CD4-positive, alpha-beta memory T cell (primary cell): ENCODE results near the gene ZNF534. TPM values are rescaled to one million over a fixed set of nuclear protein-coding genes. Genes with fewer than 3 reads are reported as not detected.
"Not testable (repeated sequence)": the region's sequence is repeated elsewhere in the genome, so short reads cannot be mapped to it uniquely, and the experiment has no call there.

ENCODE experiments used
- CTCF ChIA-PET: fragments of 350-600 bp; sonication (Branson Sonifier 250); formaldehyde crosslinking; loops from one replicate; lab custom pipeline; 2021; ENCODE audit warnings: inconsistent platforms; ENCODE audit not compliant: partially characterized antibody; lab: Charles Lee
- POLR2A ChIA-PET: fragments of 350-600 bp; sonication (Branson Sonifier 250); formaldehyde crosslinking; loops from one replicate; lab custom pipeline; 2021; ENCODE audit not compliant: partially characterized antibody; lab: Charles Lee
- DNase-seq, 5 donors: peaks; one replicate each; pipeline versions ENCODE4 v3.0.0 to v3.0.0-alpha.2; 2020 to 2022; ENCODE audit warnings: mixed read lengths in 1 of 5
- H3K27ac ChIP-seq: one replicate; pipeline ENCODE4 v1.7.0; 2013; ENCODE audit warnings: low read depth, low read length
- H3K27me3 ChIP-seq: 2 replicates; pipeline ENCODE4 v1.7.0; 2013; ENCODE audit warnings: mild to moderate bottlenecking, low read length, moderate library complexity; ENCODE audit not compliant: insufficient read depth
- H3K36me3 ChIP-seq: 2 replicates; pipeline ENCODE4 v1.7.0; 2013; ENCODE audit warnings: mild to moderate bottlenecking, low read length, moderate library complexity; ENCODE audit not compliant: insufficient read depth
- H3K4me1 ChIP-seq: 2 replicates; pipeline ENCODE4 v1.7.0; 2013; ENCODE audit warnings: mild to moderate bottlenecking, low read length, moderate library complexity; ENCODE audit not compliant: insufficient read depth
- H3K4me3 ChIP-seq, 2 donors: one replicate each; pipeline ENCODE4 v1.7.0; 2013; ENCODE audit warnings: low read length in 2 of 2, mild to moderate bottlenecking in 1 of 2
- H3K9me3 ChIP-seq, 2 donors: one replicate each; pipeline ENCODE4 v1.7.0; 2013; ENCODE audit warnings: low read length in 2 of 2, control low read depth in 1 of 2; ENCODE audit not compliant: control insufficient read depth in 1 of 2
- H3K27ac Mint-ChIP-seq, 7 donors: one replicate each; pipeline ENCODE4 v1.8.0; 2020 to 2021; ENCODE audit warnings: mixed read lengths in 7 of 7, mild to moderate bottlenecking in 6 of 7, inconsistent platforms in 3 of 7, moderate library complexity in 3 of 7
- H3K27me3 Mint-ChIP-seq, 2 donors: one replicate each; pipeline ENCODE4 v1.8.0; 2020 to 2021; ENCODE audit warnings: mixed read lengths in 2 of 2
- H3K36me3 Mint-ChIP-seq, 2 donors: one replicate each; pipeline ENCODE4 v1.8.0; 2020 to 2021; ENCODE audit warnings: mixed read lengths in 2 of 2, inconsistent platforms in 1 of 2, mild to moderate bottlenecking in 1 of 2
- H3K4me1 Mint-ChIP-seq, 4 donors: one replicate each; pipeline ENCODE4 v1.8.0; 2020 to 2021; ENCODE audit warnings: mixed read lengths in 4 of 4, mild to moderate bottlenecking in 1 of 4
- H3K4me3 Mint-ChIP-seq, 8 donors: one replicate each; pipeline ENCODE4 v1.8.0; 2020 to 2021; ENCODE audit warnings: mixed read lengths in 8 of 8, mild to moderate bottlenecking in 7 of 8, moderate library complexity in 6 of 8, inconsistent platforms in 3 of 8
- H3K9me3 Mint-ChIP-seq, 8 donors: one replicate each; pipeline ENCODE4 v1.8.0; 2020 to 2021; ENCODE audit warnings: mixed read lengths in 8 of 8, mild to moderate bottlenecking in 5 of 8, inconsistent platforms in 3 of 8, moderate library complexity in 1 of 8
- intact Hi-C: fragments of 100-400 bp; cut with micrococcal nuclease; formaldehyde crosslinking; loops from one replicate; pipeline ENCODE4 v1.15.1; 2023
- polyA plus RNA-seq, 2 donors: library from polyadenylated mRNA; unstranded; fragments of 300-500 nt; fragmentation: Illumina TruSeq; gene quantifications; one replicate each; pipeline ENCODE4 v1.2.3, GENCODE V29; 2021
- total RNA-seq, 2 experiments: library from RNA; stranded (reverse); gene quantifications; one replicate each; pipeline ENCODE4 v1.2.3, GENCODE V29; 2021

Gene ZNF534
- total and polyA plus RNA-seq, 4 experiments from 2014 or later = 0.15 TPM; not detected in 3

- POLR2A ChIA-PET, H3K9me3 ChIP-seq: not testable (repeated sequence)
Measured at GRCh38 chr19:52484111-52484743, 55.3 kb downstream of the ZNF534 start.

GRCh38 chr19:52485064-52485463, 56.1 kb downstream of the ZNF534 start:
- intact Hi-C loops, H3K4me1 ChIP-seq, POLR2A ChIA-PET, H3K36me3 ChIP-seq, H3K9me3 ChIP-seq, H3K4me1 Mint-ChIP-seq, H3K27ac Mint-ChIP-seq, H3K27me3 Mint-ChIP-seq, H3K4me3 ChIP-seq, H3K27me3 ChIP-seq, DNase-seq, H3K27ac ChIP-seq, CTCF ChIA-PET: not testable (repeated sequence)
- Mint-ChIP-seq H3K36me3 (peaks cover 29 to 33% of the 10 kb centered on the region in 2 donors), H3K4me3 (peak overlapping the region in 1 of 8 donors; percentile 9), H3K9me3 (peaks cover 2 to 85% (median 71%) of the 10 kb centered on the region in 8 donors)

More at GRCh38 chr19:52484111-52484743, 55.3 kb downstream of the ZNF534 start:
- CTCF ChIA-PET, intact Hi-C loops, H3K4me1 Mint-ChIP-seq, H3K4me1 ChIP-seq, H3K36me3 ChIP-seq, H3K4me3 ChIP-seq, H3K27me3 Mint-ChIP-seq, H3K27ac Mint-ChIP-seq, DNase-seq, H3K27me3 ChIP-seq, H3K27ac ChIP-seq, H3K4me3 Mint-ChIP-seq: not testable (repeated sequence)
- peaks cover 2 to 87% (median 69%) of the 10 kb centered on the region in 8 donors for H3K9me3 Mint-ChIP-seq
- H3K36me3 Mint-ChIP-seq = peaks cover 30 to 34% of the 10 kb centered on the region in 2 donors

GRCh38 chr19:52485561-52486240, 56.8 kb downstream of the ZNF534 start:
- H3K4me1 Mint-ChIP-seq, H3K27ac Mint-ChIP-seq, POLR2A ChIA-PET, H3K27me3 ChIP-seq, H3K36me3 ChIP-seq, H3K27me3 Mint-ChIP-seq, DNase-seq, H3K9me3 ChIP-seq, H3K4me1 ChIP-seq, CTCF ChIA-PET, H3K4me3 ChIP-seq, intact Hi-C loops, H3K27ac ChIP-seq: not testable (repeated sequence)
- peak overlapping the region in 1 of 8 donors; percentile 9 for H3K4me3 Mint-ChIP-seq
- H3K36me3 Mint-ChIP-seq = peaks cover 26 to 30% of the 10 kb centered on the region in 2 donors
- peaks cover 2 to 85% (median 72%) of the 10 kb centered on the region in 8 donors for H3K9me3 Mint-ChIP-seq

GRCh38 chr19:52492201-52492993, 63.4 kb downstream of the ZNF534 start:
- Histone ChIP-seq H3K4me1 (no peaks in the 10 kb centered on the region), H3K27ac (no peak overlapping the region), H3K36me3 (no peaks in the 10 kb centered on the region), H3K27me3 (no peaks in the 10 kb centered on the region), H3K4me3 (no peak overlapping the region), H3K9me3 (peaks cover 0 to 3% of the 10 kb centered on the region in 2 donors)
- intact Hi-C loops = no loop called here
- ChIA-PET CTCF (no interaction called here), POLR2A (no interaction called here)
- Mint-ChIP-seq H3K27me3 (peaks cover 0 to 2% of the 10 kb centered on the region in 2 donors), H3K27ac (no peak overlapping the region), H3K36me3 (peaks cover 22 to 28% of the 10 kb centered on the region in 2 donors), H3K9me3 (peaks cover 0 to 79% (median 58%) of the 10 kb centered on the region in 8 donors), H3K4me3 (peak overlapping the region in 2 of 8 donors; percentile 13 to 17), H3K4me1 (no peaks in the 10 kb centered on the region)
- DNase-seq = no peak

GRCh38 chr19:52492994-52493470, 64.1 kb downstream of the ZNF534 start:
- H3K27me3 ChIP-seq = no peaks in the 10 kb centered on the region
- peaks cover 27 to 28% of the 10 kb centered on the region in 2 donors for H3K36me3 Mint-ChIP-seq
- CTCF ChIA-PET = no interaction called here
- H3K36me3 ChIP-seq = no peaks in the 10 kb centered on the region
- peaks cover 0 to 2% of the 10 kb centered on the region in 2 donors for H3K27me3 Mint-ChIP-seq
- no peaks in the 10 kb centered on the region for H3K4me1 ChIP-seq
- no peak for DNase-seq
- no peak overlapping the region for H3K4me3 ChIP-seq
- intact Hi-C loops = no loop called here
- H3K9me3 Mint-ChIP-seq = peaks cover 2 to 83% (median 64%) of the 10 kb centered on the region in 8 donors
- no peaks in the 10 kb centered on the region for H3K4me1 Mint-ChIP-seq
- no peak overlapping the region for H3K27ac Mint-ChIP-seq
- H3K9me3 ChIP-seq = peaks cover 0 to 3% of the 10 kb centered on the region in 2 donors
- no peak overlapping the region for H3K27ac ChIP-seq
- peak overlapping the region in 4 of 8 donors; percentile 17 to 41 (median 36) for H3K4me3 Mint-ChIP-seq
- POLR2A ChIA-PET = no interaction called here

GRCh38 chr19:52494518-52494917, 65.6 kb downstream of the ZNF534 start:
- Mint-ChIP-seq H3K27ac (no peak overlapping the region), H3K4me1 (no peaks in the 10 kb centered on the region), H3K36me3 (peaks cover 32 to 34% of the 10 kb centered on the region in 2 donors), H3K4me3 (no peak overlapping the region), H3K27me3 (peaks cover 0 to 2% of the 10 kb centered on the region in 2 donors), H3K9me3 (peaks cover 2 to 88% (median 68%) of the 10 kb centered on the region in 8 donors)
- ChIA-PET POLR2A (no interaction called here), CTCF (no interaction called here)
- intact Hi-C loops = no loop called here
- Histone ChIP-seq H3K9me3 (peaks cover 0 to 3% of the 10 kb centered on the region in 2 donors), H3K4me1 (no peaks in the 10 kb centered on the region), H3K27ac (no peak overlapping the region), H3K27me3 (no peaks in the 10 kb centered on the region), H3K4me3 (no peak overlapping the region), H3K36me3 (no peaks in the 10 kb centered on the region)
- DNase-seq = no peak

GRCh38 chr19:52498571-52498970, 69.6 kb downstream of the ZNF534 start:
- Mint-ChIP-seq H3K9me3 (peaks cover 5 to 89% (median 68%) of the 10 kb centered on the region in 8 donors), H3K27ac (no peak overlapping the region), H3K4me3 (no peak overlapping the region), H3K36me3 (peaks cover 42 to 50% of the 10 kb centered on the region in 2 donors), H3K4me1 (no peaks in the 10 kb centered on the region), H3K27me3 (peaks cover 0 to under 1% of the 10 kb centered on the region in 2 donors)
- no peaks in the 10 kb centered on the region for H3K4me1 ChIP-seq
- H3K27ac ChIP-seq = no peak overlapping the region
- no peaks in the 10 kb centered on the region for H3K36me3 ChIP-seq
- no peak overlapping the region for H3K4me3 ChIP-seq
- H3K27me3 ChIP-seq = no peaks in the 10 kb centered on the region
- no peak for DNase-seq
- H3K9me3 ChIP-seq = no peaks in the 10 kb centered on the region
- intact Hi-C loops = no loop called here
- ChIA-PET POLR2A (no interaction called here), CTCF (no interaction called here)
